Measurements from ENCODE around the gene ACOT11.

ACOT11 gene

GRCh38 chr1:54640361-54640760 lies 92.3 kb downstream of the ACOT11 start:
- TF ChIP-seq GATA1 (IDR thresholded peaks at IDR 0.05; ENCODE audit: low read depth, low read length), result no peak
- TF ChIP-seq POLR2A (IDR thresholded peaks at IDR 0.05; ENCODE audit: low read length), result no peak

GRCh38 chr1:54640863-54641836 lies 93.1 kb downstream of the ACOT11 start, which contains the start of gene MROH7:
Gene MROH7, plus strand, starts transcription at chr1:54641786. Its CDS starts 11,141 bp downstream, at chr1:54652927.
- TF ChIP-seq POLR2A (IDR thresholded peaks at IDR 0.05; ENCODE audit: low read length) (no peak), GATA1 (IDR thresholded peaks at IDR 0.05; ENCODE audit: low read depth, low read length) (no peak)
- DNase-seq, result no peak

More at GRCh38 chr1:54640361-54640760, 92.3 kb downstream of the ACOT11 start:
- no peak for DNase-seq

- TF ChIP-seq POLR2A (IDR thresholded peaks at IDR 0.05; ENCODE audit: low read length) (no peak), GATA1 (IDR thresholded peaks at IDR 0.05; ENCODE audit: low read depth, low read length) (no peak)
- no peak for DNase-seq
These were observed 95.7 kb downstream of the ACOT11 start for GRCh38 chr1:54643736-54644135.

GRCh38 chr1:54645806-54646676 lies 98.0 kb downstream of the ACOT11 start:
- TF ChIP-seq GATA1 (IDR thresholded peaks at IDR 0.05; ENCODE audit: low read depth, low read length) (no peak), POLR2A (IDR thresholded peaks at IDR 0.05; ENCODE audit: low read length) (no peak)
- no peak for DNase-seq

GRCh38 chr1:54649130-54649898 lies 101.3 kb downstream of the ACOT11 start:
- no peak for DNase-seq
- TF ChIP-seq GATA1 (IDR thresholded peaks at IDR 0.05; ENCODE audit: low read depth, low read length) (no peak), POLR2A (IDR thresholded peaks at IDR 0.05; ENCODE audit: low read length) (no peak)

- TF ChIP-seq GATA1 (IDR thresholded peaks at IDR 0.05; ENCODE audit: low read depth, low read length) (no peak), POLR2A (IDR thresholded peaks at IDR 0.05; ENCODE audit: low read length) (no peak)
- no peak for DNase-seq
These were observed 101.9 kb downstream of the ACOT11 start for GRCh38 chr1:54649921-54650320.

GRCh38 chr1:54650417-54650816 lies 102.4 kb downstream of the ACOT11 start:
- no peak for TF ChIP-seq POLR2A (IDR thresholded peaks at IDR 0.05; ENCODE audit: low read length)
- TF ChIP-seq GATA1 (IDR thresholded peaks at IDR 0.05; ENCODE audit: low read depth, low read length), result no peak
- DNase-seq, result no peak

GRCh38 chr1:54651608-54652007 lies 103.6 kb downstream of the ACOT11 start:
- no peak for TF ChIP-seq GATA1 (IDR thresholded peaks at IDR 0.05; ENCODE audit: low read depth, low read length)
- TF ChIP-seq POLR2A (IDR thresholded peaks at IDR 0.05; ENCODE audit: low read length), result no peak
- DNase-seq, result no peak

GRCh38 chr1:54652168-54652567 lies 104.1 kb downstream of the ACOT11 start:
- TF ChIP-seq GATA1 (IDR thresholded peaks at IDR 0.05; ENCODE audit: low read depth, low read length), result no peak
- no peak for TF ChIP-seq POLR2A (IDR thresholded peaks at IDR 0.05; ENCODE audit: low read length)
- no peak for DNase-seq

GRCh38 chr1:54653036-54653435 lies 105.0 kb downstream of the ACOT11 start:
- no peak for DNase-seq
- TF ChIP-seq GATA1 (IDR thresholded peaks at IDR 0.05; ENCODE audit: low read depth, low read length) (no peak), POLR2A (IDR thresholded peaks at IDR 0.05; ENCODE audit: low read length) (no peak)

- TF ChIP-seq POLR2A (IDR thresholded peaks at IDR 0.05; ENCODE audit: low read length) (no peak), GATA1 (IDR thresholded peaks at IDR 0.05; ENCODE audit: low read depth, low read length) (no peak)
- DNase-seq, result no peak
These were observed 110.3 kb downstream of the ACOT11 start for GRCh38 chr1:54658164-54658913.
